Heart left ventricle (tissue), 13 donors: ENCODE results near the gene CNTN5.

Experiments
- POLR2A ChIP-seq, 2 donors: fragments of 450-650 bp; IDR thresholded peaks; one replicate each; pipeline ENCODE4 v1.6.1; 2017; ENCODE audit warnings: antibody characterized with exemption in 2 of 2, mild to moderate bottlenecking in 2 of 2, moderate library complexity in 2 of 2
- TF ChIP-seq, protein P1 (sequence below), 12 donors: fragments of 200-600 bp; sonication (generic) in 4 of 12; IDR thresholded peaks; one replicate each; pipeline versions ENCODE4 v1.5.0 to v1.8.0; 2018 to 2022; ENCODE audit warnings: antibody characterized with exemption in 12 of 12, mild to moderate bottlenecking in 5 of 12
- donor health status: ischemic (EF 13 %, LVEDD 7.1; RV severe dilation, severe dysfunction).
- donor health status: DM: no; HTN: yes; CAD: no.
- donor health status: DM: no; HTN: no; CAD: no.
- donor health status: ischemic (EF 25% LVEDD 6.9; RV normal size, moderate dysfunction).
- donor health status: ischemic (EF 25% LVEDD 5.7; RV mildly dilated, moderate dysfunction).
- donor health status: ischemic (EF 35%, LVEDD 5.7; RV mildly dilated, moderate dysfunction).
- donor health status: nonischemic (EF 11% LVEDD 7.7; RV severe dilation, severe dysfunction).
- donor health status: DM: yes; HTN: yes; CAD: no.
- donor health status: PGD.
- donor health status: ischemic (EF 29% LVEDD 5.4; RV normal size, mild dysfunction).
- donor health status: nonischemic (EF 23%, LVEDD 6.1; RV moderate dilation, normal function).

DNA sequence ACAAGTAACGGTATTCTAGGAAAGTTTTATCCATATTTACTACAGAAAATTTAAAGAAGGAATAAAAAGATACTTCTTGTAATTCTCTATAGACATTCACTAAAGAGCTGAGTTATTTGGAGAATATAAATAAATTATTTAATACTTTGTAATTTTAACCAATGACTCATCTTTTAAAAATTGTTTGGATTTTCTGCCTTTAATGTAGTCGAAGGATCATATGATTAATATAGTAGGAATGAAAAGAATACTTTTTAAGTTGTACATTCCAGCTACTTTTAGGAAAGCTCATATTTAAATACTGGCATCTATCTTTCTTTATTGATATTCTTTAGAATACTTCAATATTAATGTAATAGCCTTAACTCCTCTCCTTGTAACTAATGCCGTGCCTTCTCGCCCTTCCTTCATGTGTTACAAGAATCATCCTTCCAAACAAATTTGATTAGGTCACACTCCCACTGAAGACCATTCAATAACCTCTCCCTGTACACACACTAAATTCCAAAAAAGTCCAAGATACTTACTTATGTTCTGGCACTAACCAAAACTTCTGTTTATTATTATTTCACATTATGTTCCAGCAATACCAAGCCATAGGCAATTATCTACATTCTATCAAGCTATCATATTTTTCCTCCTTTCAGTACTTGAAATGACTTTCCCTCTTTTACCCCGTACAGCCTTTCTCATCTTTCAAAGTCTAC lies 501.9 kb downstream of the CNTN5 start:
- TF ChIP-seq, protein P1, sequence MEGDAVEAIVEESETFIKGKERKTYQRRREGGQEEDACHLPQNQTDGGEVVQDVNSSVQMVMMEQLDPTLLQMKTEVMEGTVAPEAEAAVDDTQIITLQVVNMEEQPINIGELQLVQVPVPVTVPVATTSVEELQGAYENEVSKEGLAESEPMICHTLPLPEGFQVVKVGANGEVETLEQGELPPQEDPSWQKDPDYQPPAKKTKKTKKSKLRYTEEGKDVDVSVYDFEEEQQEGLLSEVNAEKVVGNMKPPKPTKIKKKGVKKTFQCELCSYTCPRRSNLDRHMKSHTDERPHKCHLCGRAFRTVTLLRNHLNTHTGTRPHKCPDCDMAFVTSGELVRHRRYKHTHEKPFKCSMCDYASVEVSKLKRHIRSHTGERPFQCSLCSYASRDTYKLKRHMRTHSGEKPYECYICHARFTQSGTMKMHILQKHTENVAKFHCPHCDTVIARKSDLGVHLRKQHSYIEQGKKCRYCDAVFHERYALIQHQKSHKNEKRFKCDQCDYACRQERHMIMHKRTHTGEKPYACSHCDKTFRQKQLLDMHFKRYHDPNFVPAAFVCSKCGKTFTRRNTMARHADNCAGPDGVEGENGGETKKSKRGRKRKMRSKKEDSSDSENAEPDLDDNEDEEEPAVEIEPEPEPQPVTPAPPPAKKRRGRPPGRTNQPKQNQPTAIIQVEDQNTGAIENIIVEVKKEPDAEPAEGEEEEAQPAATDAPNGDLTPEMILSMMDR (IDR thresholded peaks at IDR 0.05): no peak
- TF ChIP-seq POLR2A (IDR thresholded peaks at IDR 0.05): no peak
